SK-N-SH treated with all-trans-retinoic acid at 6 μM for 48 hours (cell line): Measurements from ENCODE around the gene SELP.

Source experiments
- ATAC-seq: fragments of 200-7000 bp; cut with Tn5 transposase; 3 replicates; pipeline ENCODE4 v1.9.1; 2020; ENCODE audit warnings: mild to moderate bottlenecking, moderate library complexity
- ARNTL ChIP-seq: fragments of 450-650 bp; formaldehyde crosslinking; IDR thresholded peaks from 2 replicates; pipeline ENCODE4 v1.5.0; 2020; ENCODE audit warnings: low read depth, mild to moderate bottlenecking, moderate library complexity, borderline replicate concordance
- BACH2 ChIP-seq: fragments of 250-450 bp; sonication (Bioruptor Pico); IDR thresholded peaks from 2 replicates; pipeline ENCODE4 v1.9.0; 2021; ENCODE audit warnings: mild to moderate bottlenecking, borderline replicate concordance
- CREB5 ChIP-seq: fragments of 250-450 bp; sonication (Bioruptor Pico); IDR thresholded peaks from 2 replicates; pipeline ENCODE4 v1.5.1; 2020; ENCODE audit warnings: low read depth, mild to moderate bottlenecking, moderate library complexity
- CSDC2 ChIP-seq: fragments of 250-450 bp; sonication (Bioruptor Pico); IDR thresholded peaks from 2 replicates; pipeline ENCODE4 v1.5.0; 2020; ENCODE audit warnings: mild to moderate bottlenecking, moderate library complexity
- ESRRG ChIP-seq: fragments of 250-450 bp; sonication (Bioruptor Pico); IDR thresholded peaks from 2 replicates; pipeline ENCODE4 v1.6.1; 2021; ENCODE audit warnings: mild to moderate bottlenecking
- GLIS3 ChIP-seq: fragments of 250-450 bp; sonication (Bioruptor Pico); IDR thresholded peaks from 2 replicates; pipeline ENCODE4 v1.5.0; 2020; ENCODE audit warnings: mild to moderate bottlenecking, moderate library complexity
- ISL1 ChIP-seq: fragments of 250-450 bp; sonication (Bioruptor Pico); IDR thresholded peaks from 2 replicates; pipeline ENCODE4 v2.1.2; 2022; ENCODE audit warnings: mild to moderate bottlenecking, moderate library complexity
- POU6F1 ChIP-seq: fragments of 250-450 bp; sonication (Bioruptor Pico); IDR thresholded peaks from 2 replicates; pipeline ENCODE4 v1.8.0; 2021; ENCODE audit warnings: low read depth, mild to moderate bottlenecking, moderate library complexity, borderline replicate concordance
- PPARA ChIP-seq: fragments of 250-450 bp; sonication (Bioruptor Pico); IDR thresholded peaks from 2 replicates; pipeline ENCODE4 v1.5.0; 2020; ENCODE audit warnings: mild to moderate bottlenecking, borderline replicate concordance
- RARB ChIP-seq: fragments of 250-450 bp; sonication (Bioruptor Pico); IDR thresholded peaks from 2 replicates; pipeline ENCODE4 v1.8.0; 2021; ENCODE audit warnings: mild to moderate bottlenecking, moderate library complexity
- TCF4 ChIP-seq: fragments of 250-450 bp; sonication (Bioruptor Pico); IDR thresholded peaks from 2 replicates; pipeline ENCODE4 v1.8.0; 2021; ENCODE audit warnings: mild to moderate bottlenecking, moderate library complexity, borderline replicate concordance
- TOX ChIP-seq: fragments of 250-450 bp; sonication (Bioruptor Pico); IDR thresholded peaks from 2 replicates; pipeline ENCODE4 v1.8.0; 2021; ENCODE audit warnings: mild to moderate bottlenecking, moderate library complexity, borderline replicate concordance
- TSHZ2 ChIP-seq: fragments of 250-450 bp; sonication (Bioruptor Pico); IDR thresholded peaks from 2 replicates; pipeline ENCODE4 v1.5.0; 2020; ENCODE audit warnings: mild to moderate bottlenecking, moderate library complexity
- ZC3H10 ChIP-seq: fragments of 250-450 bp; sonication (Bioruptor Pico); IDR thresholded peaks from 2 replicates; pipeline ENCODE4 v1.5.1; 2021; ENCODE audit warnings: mild to moderate bottlenecking, moderate library complexity
- ZFP3 ChIP-seq: fragments of 250-450 bp; sonication (Bioruptor Pico); IDR thresholded peaks from 2 replicates; pipeline ENCODE4 v1.5.0; 2020; ENCODE audit warnings: mild to moderate bottlenecking, moderate library complexity
- ZFP30 ChIP-seq: fragments of 450-650 bp; formaldehyde crosslinking; IDR thresholded peaks from 2 replicates; pipeline ENCODE4 v1.5.0; 2022; ENCODE audit warnings: mild to moderate bottlenecking, moderate library complexity
- ZNF565 ChIP-seq: fragments of 450-650 bp; formaldehyde crosslinking; conservative IDR thresholded peaks from 2 replicates; pipeline ENCODE4 v1.5.0; 2020; ENCODE audit warnings: low read depth, mild to moderate bottlenecking, moderate library complexity
- ZNF70 ChIP-seq: fragments of 450-650 bp; formaldehyde crosslinking; IDR thresholded peaks from 2 replicates; pipeline ENCODE4 v1.5.0; 2020; ENCODE audit warnings: mild to moderate bottlenecking, moderate library complexity
- ZNF8 ChIP-seq: fragments of 450-650 bp; formaldehyde crosslinking; IDR thresholded peaks from 2 replicates; pipeline ENCODE4 v1.5.0; 2020; ENCODE audit warnings: mild to moderate bottlenecking, moderate library complexity
- TF ChIP-seq, protein P1 (sequence below): fragments of 250-450 bp; sonication (Bioruptor Pico); IDR thresholded peaks from 2 replicates; pipeline ENCODE4 v1.8.0; 2020; ENCODE audit warnings: mild to moderate bottlenecking, moderate library complexity, borderline replicate concordance
- TF ChIP-seq, protein P2 (sequence below): fragments of 250-450 bp; sonication (Bioruptor Pico); IDR thresholded peaks from 2 replicates; pipeline ENCODE4 v1.5.1; 2021; ENCODE audit warnings: mild to moderate bottlenecking, moderate library complexity

Gene SELP

GRCh38 chr1:169568497-169568896, 61.4 kb downstream of the SELP start:
- no peak for ATAC-seq
- TF ChIP-seq ARNTL (CRISPR knock-in tag) (no peak), PPARA (CRISPR knock-in tag) (no peak), TCF4 (no peak), POU6F1 (CRISPR knock-in tag) (no peak), CREB5 (no peak), ESRRG (CRISPR knock-in tag) (no peak), ZC3H10 (CRISPR knock-in tag) (no peak), ISL1 (CRISPR knock-in tag) (no peak), RARB (CRISPR knock-in tag) (no peak), ZNF8 (no peak), ZNF70 (CRISPR knock-in tag) (no peak)
- TF ChIP-seq, protein P1, sequence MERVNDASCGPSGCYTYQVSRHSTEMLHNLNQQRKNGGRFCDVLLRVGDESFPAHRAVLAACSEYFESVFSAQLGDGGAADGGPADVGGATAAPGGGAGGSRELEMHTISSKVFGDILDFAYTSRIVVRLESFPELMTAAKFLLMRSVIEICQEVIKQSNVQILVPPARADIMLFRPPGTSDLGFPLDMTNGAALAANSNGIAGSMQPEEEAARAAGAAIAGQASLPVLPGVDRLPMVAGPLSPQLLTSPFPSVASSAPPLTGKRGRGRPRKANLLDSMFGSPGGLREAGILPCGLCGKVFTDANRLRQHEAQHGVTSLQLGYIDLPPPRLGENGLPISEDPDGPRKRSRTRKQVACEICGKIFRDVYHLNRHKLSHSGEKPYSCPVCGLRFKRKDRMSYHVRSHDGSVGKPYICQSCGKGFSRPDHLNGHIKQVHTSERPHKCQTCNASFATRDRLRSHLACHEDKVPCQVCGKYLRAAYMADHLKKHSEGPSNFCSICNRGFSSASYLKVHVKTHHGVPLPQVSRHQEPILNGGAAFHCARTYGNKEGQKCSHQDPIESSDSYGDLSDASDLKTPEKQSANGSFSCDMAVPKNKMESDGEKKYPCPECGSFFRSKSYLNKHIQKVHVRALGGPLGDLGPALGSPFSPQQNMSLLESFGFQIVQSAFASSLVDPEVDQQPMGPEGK (CRISPR knock-in tag) = no peak
- TF ChIP-seq, protein P2, sequence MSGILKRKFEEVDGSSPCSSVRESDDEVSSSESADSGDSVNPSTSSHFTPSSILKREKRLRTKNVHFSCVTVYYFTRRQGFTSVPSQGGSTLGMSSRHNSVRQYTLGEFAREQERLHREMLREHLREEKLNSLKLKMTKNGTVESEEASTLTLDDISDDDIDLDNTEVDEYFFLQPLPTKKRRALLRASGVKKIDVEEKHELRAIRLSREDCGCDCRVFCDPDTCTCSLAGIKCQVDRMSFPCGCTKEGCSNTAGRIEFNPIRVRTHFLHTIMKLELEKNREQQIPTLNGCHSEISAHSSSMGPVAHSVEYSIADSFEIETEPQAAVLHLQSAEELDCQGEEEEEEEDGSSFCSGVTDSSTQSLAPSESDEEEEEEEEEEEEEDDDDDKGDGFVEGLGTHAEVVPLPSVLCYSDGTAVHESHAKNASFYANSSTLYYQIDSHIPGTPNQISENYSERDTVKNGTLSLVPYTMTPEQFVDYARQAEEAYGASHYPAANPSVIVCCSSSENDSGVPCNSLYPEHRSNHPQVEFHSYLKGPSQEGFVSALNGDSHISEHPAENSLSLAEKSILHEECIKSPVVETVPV = no peak

- ATAC-seq = no peak
- TF ChIP-seq TOX (CRISPR knock-in tag) (no peak), ARNTL (CRISPR knock-in tag) (no peak), CSDC2 (CRISPR knock-in tag) (no peak), ZNF70 (CRISPR knock-in tag) (no peak), ZC3H10 (CRISPR knock-in tag) (no peak), ZFP3 (no peak), GLIS3 (CRISPR knock-in tag) (no peak), POU6F1 (CRISPR knock-in tag) (no peak), ZNF565 (no peak), ESRRG (CRISPR knock-in tag) (no peak), RARB (CRISPR knock-in tag) (no peak), BACH2 (no peak), TSHZ2 (CRISPR knock-in tag) (no peak), ISL1 (CRISPR knock-in tag) (no peak), ZFP30 (no peak)
- TF ChIP-seq, protein P2 = no peak
- TF ChIP-seq, all 23 proteins: peak for 0
Observed at GRCh38 chr1:169565335-169566271, 64.3 kb downstream of the SELP start.
